Measurements from ENCODE around the gene MAP2K6. TPM values are rescaled to one million over a fixed set of nuclear protein-coding genes. Genes with fewer than 3 reads are reported as not detected.

Gene MAP2K6
- total and polyA plus RNA-seq, 8 donors, result 1.0 to 25.5 (median 4.6) TPM; not detected in 1

DNA sequence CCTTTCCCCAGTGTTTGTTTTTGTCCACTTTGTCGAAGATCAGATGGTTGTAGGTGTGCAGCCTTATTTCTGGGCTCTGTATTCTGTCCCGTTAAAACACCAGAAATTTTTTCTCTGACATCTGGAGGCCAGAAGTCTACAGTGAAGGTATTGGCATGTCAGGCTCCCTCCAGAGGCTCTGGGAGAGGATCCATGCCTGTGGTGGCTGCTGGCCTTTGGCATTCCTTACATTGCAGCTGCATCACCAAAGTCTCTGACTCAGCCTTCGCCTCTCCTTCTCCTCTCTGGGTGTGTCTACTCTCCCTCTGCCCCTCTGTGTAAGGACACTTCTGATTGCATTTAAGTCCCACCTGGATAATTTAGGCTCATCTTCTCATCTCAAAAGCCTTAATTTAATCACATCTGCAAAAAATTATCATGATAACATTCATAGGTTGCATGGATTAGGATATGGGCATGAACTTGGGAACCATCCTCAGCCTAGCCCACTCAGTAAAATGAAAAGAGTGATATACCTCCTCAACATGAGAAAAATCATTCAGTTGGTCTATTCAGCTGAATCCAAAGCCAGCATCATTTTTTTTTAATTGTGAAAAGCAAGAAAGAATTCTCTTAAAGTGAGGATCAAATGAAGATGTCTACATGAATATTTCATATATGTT lies 78.0 kb downstream of the MAP2K6 start:
- 58 to 79% (median 68%) methylated on average over 3 of the region's 3 CpGs for WGBS, 5 donors
- no peaks in the 10 kb centered on the region for H3K4me1 ChIP-seq
- intact Hi-C loops (cut with DNase I; ENCODE audit: low total_unique reads), result no loop called here

GRCh38 chr17:69495787-69496186 lies 81.3 kb downstream of the MAP2K6 start:
- 95 to 97% (median 97%) methylated on average over 5 of the region's 5 CpGs for WGBS, 5 donors
- Histone ChIP-seq H3K36me3 (no peaks in the 10 kb centered on the region), H3K4me3 (no peak overlapping the region), H3K9me3 (no peaks in the 10 kb centered on the region), H3K27ac (no peak overlapping the region), H3K4me1 (peaks cover 0 to 11% (median 4%) of the 10 kb centered on the region in 4 donors), H3K27me3 (no peaks in the 10 kb centered on the region)
- TF ChIP-seq, protein P1, sequence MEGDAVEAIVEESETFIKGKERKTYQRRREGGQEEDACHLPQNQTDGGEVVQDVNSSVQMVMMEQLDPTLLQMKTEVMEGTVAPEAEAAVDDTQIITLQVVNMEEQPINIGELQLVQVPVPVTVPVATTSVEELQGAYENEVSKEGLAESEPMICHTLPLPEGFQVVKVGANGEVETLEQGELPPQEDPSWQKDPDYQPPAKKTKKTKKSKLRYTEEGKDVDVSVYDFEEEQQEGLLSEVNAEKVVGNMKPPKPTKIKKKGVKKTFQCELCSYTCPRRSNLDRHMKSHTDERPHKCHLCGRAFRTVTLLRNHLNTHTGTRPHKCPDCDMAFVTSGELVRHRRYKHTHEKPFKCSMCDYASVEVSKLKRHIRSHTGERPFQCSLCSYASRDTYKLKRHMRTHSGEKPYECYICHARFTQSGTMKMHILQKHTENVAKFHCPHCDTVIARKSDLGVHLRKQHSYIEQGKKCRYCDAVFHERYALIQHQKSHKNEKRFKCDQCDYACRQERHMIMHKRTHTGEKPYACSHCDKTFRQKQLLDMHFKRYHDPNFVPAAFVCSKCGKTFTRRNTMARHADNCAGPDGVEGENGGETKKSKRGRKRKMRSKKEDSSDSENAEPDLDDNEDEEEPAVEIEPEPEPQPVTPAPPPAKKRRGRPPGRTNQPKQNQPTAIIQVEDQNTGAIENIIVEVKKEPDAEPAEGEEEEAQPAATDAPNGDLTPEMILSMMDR (IDR thresholded peaks at IDR 0.05), result no peak
- no peak for TF ChIP-seq POLR2A (IDR thresholded peaks at IDR 0.05)
- TF ChIP-seq EP300 (IDR thresholded peaks at IDR 0.05), result no peak
- no peak for TF ChIP-seq POLR2AphosphoS5 (IDR thresholded peaks at IDR 0.05)
- intact Hi-C loops (cut with DNase I; ENCODE audit: low total_unique reads), result no loop called here
- DNase-seq, result no peak

More for the DNA sequence above, 78.0 kb downstream of the MAP2K6 start:
- H3K4me3 ChIP-seq, result no peak overlapping the region
- H3K9me3 ChIP-seq, result no peaks in the 10 kb centered on the region
- no peak overlapping the region for H3K27ac ChIP-seq
- no peak for DNase-seq
- TF ChIP-seq EP300 (IDR thresholded peaks at IDR 0.05), result no peak
- no peaks in the 10 kb centered on the region for H3K27me3 ChIP-seq
- H3K36me3 ChIP-seq, result no peaks in the 10 kb centered on the region

- H3K27ac ChIP-seq, result no peak overlapping the region
- intact Hi-C loops (cut with DNase I; ENCODE audit: low total_unique reads), result no loop called here
- 87 to 100% (median 98%) methylated on average over 1 of the region's 1 CpG for WGBS, 5 donors
- TF ChIP-seq EP300 (IDR thresholded peaks at IDR 0.05) (no peak), POLR2AphosphoS5 (IDR thresholded peaks at IDR 0.05) (no peak), POLR2A (IDR thresholded peaks at IDR 0.05) (no peak)
- TF ChIP-seq, protein P1 (IDR thresholded peaks at IDR 0.05), result no peak
- H3K27me3 ChIP-seq, result no peaks in the 10 kb centered on the region
- no peak for DNase-seq
- no peaks in the 10 kb centered on the region for H3K9me3 ChIP-seq
- H3K4me1 ChIP-seq, result peaks cover 6 to 24% (median 12%) of the 10 kb centered on the region in 4 donors
- no peak overlapping the region for H3K4me3 ChIP-seq
- no peaks in the 10 kb centered on the region for H3K36me3 ChIP-seq
Measured at GRCh38 chr17:69497161-69497560, 82.7 kb downstream of the MAP2K6 start.

GRCh38 chr17:69499318-69499717 lies 84.8 kb downstream of the MAP2K6 start:
- Histone ChIP-seq H3K27me3 (no peaks in the 10 kb centered on the region), H3K4me1 (peaks cover 12 to 41% (median 23%) of the 10 kb centered on the region in 4 donors), H3K27ac (no peak overlapping the region), H3K9me3 (no peaks in the 10 kb centered on the region), H3K4me3 (no peak overlapping the region), H3K36me3 (no peaks in the 10 kb centered on the region)
- intact Hi-C loops (cut with DNase I; ENCODE audit: low total_unique reads), result no loop called here
- TF ChIP-seq POLR2AphosphoS5 (IDR thresholded peaks at IDR 0.05), result no peak
- TF ChIP-seq, protein P1 (IDR thresholded peaks at IDR 0.05), result no peak
- TF ChIP-seq EP300 (IDR thresholded peaks at IDR 0.05), result no peak
- no peak for TF ChIP-seq POLR2A (IDR thresholded peaks at IDR 0.05)
- no peak for DNase-seq
- WGBS, 5 donors, result 67 to 83% (median 79%) methylated on average over 3 of the region's 3 CpGs

- peak overlapping the region; percentile 5 to 79 (median 69) for H3K27ac ChIP-seq
- peaks cover 0 to 3% (median 0%) of the 10 kb centered on the region in 4 donors for H3K36me3 ChIP-seq
- peak in 1 of 2 donors; percentile 30 for DNase-seq
- H3K9me3 ChIP-seq, result no peaks in the 10 kb centered on the region
- H3K27me3 ChIP-seq, result no peaks in the 10 kb centered on the region
- intact Hi-C loops (cut with DNase I; ENCODE audit: low total_unique reads), result no loop called here
- peaks cover 12 to 45% (median 25%) of the 10 kb centered on the region in 4 donors for H3K4me1 ChIP-seq
- H3K4me3 ChIP-seq, result peak overlapping the region in 1 of 4 donors; percentile 31
- TF ChIP-seq POLR2A (IDR thresholded peaks at IDR 0.05) (no peak), EP300 (IDR thresholded peaks at IDR 0.05) (no peak), POLR2AphosphoS5 (IDR thresholded peaks at IDR 0.05) (no peak)
- TF ChIP-seq, protein P1 (IDR thresholded peaks at IDR 0.05), result no peak
- 33 to 40% (median 36%) methylated on average over 9 of the region's 9 CpGs for WGBS, 5 donors
Measured at GRCh38 chr17:69500911-69501429, 86.5 kb downstream of the MAP2K6 start.
